CD4-positive, alpha-beta T cell (primary cell): ENCODE data around the gene ACTR3. TPM values are rescaled to one million over a fixed set of nuclear protein-coding genes. Genes with fewer than 3 reads are reported as not detected.

Experiments
- ATAC-seq: fragments of 200-7000 bp; cut with Tn5 transposase; one replicate; pipeline ENCODE4 v1.10.0; 2022; ENCODE audit warnings: mild to moderate bottlenecking; ENCODE audit not compliant: poor library complexity
- CTCF ChIA-PET: fragments of 350-600 bp; sonication (Branson Sonifier 250); formaldehyde crosslinking; loops from one replicate; lab custom pipeline; 2021; ENCODE audit warnings: antibody characterized with exemption, inconsistent platforms; lab: Charles Lee
- POLR2A ChIA-PET: fragments of 350-600 bp; sonication (Branson Sonifier 250); formaldehyde crosslinking; loops from one replicate; lab custom pipeline; 2021; ENCODE audit warnings: antibody characterized with exemption, inconsistent platforms; lab: Charles Lee
- DNase-seq, 14 experiments: peaks; one replicate each; pipeline ENCODE4 v3.0.0-alpha.2; 2013 to 2020; ENCODE audit warnings: mixed read lengths in 2 of 14
- H3K27ac ChIP-seq, 2 donors: one replicate each; pipeline versions ENCODE4 v1.5.1 to v1.7.0; 2013; ENCODE audit warnings: low read length in 2 of 2, low read depth in 1 of 2, mild to moderate bottlenecking in 1 of 2
- H3K27me3 ChIP-seq, 2 experiments: 1 replicate in 1 of 2; 2 replicates in 1 of 2; pipeline versions ENCODE4 v1.6.1 to v1.7.0; 2013; ENCODE audit warnings: low read length in 2 of 2, control low read depth in 1 of 2, mild to moderate bottlenecking in 1 of 2, moderate library complexity in 1 of 2; ENCODE audit not compliant: insufficient read depth in 2 of 2, control insufficient read depth in 1 of 2
- H3K36me3 ChIP-seq: one replicate; pipeline ENCODE4 v1.6.1; 2013; ENCODE audit warnings: low read length, control low read depth; ENCODE audit not compliant: insufficient read depth
- H3K4me1 ChIP-seq: one replicate; pipeline ENCODE4 v1.6.1; 2013; ENCODE audit warnings: low read length, control low read depth; ENCODE audit not compliant: insufficient read depth
- H3K4me3 ChIP-seq: one replicate; pipeline ENCODE4 v1.5.1; 2013; ENCODE audit warnings: mild to moderate bottlenecking, low read length, moderate library complexity
- H3K9me3 ChIP-seq, 2 experiments: 1 replicate in 1 of 2; 2 replicates in 1 of 2; pipeline versions ENCODE4 v1.6.1 to v1.7.0; 2013; ENCODE audit warnings: low read length in 2 of 2, mild to moderate bottlenecking in 2 of 2, control low read depth in 1 of 2, moderate library complexity in 1 of 2; ENCODE audit not compliant: control insufficient read depth in 1 of 2, insufficient read depth in 1 of 2
- H3K27ac Mint-ChIP-seq: one replicate; pipeline ENCODE4 v1.8.0; 2020; ENCODE audit warnings: mixed read lengths
- H3K27me3 Mint-ChIP-seq: one replicate; pipeline ENCODE4 v1.8.0; 2021; ENCODE audit warnings: mixed read lengths
- H3K36me3 Mint-ChIP-seq: one replicate; pipeline ENCODE4 v1.8.0; 2021; ENCODE audit warnings: low read depth, mixed read lengths
- H3K4me1 Mint-ChIP-seq: one replicate; pipeline ENCODE4 v1.8.0; 2021; ENCODE audit warnings: low read depth, mixed read lengths
- H3K4me3 Mint-ChIP-seq: one replicate; pipeline ENCODE4 v1.8.0; 2020; ENCODE audit warnings: mild to moderate bottlenecking, mixed read lengths
- H3K9me3 Mint-ChIP-seq: one replicate; pipeline ENCODE4 v1.8.0; 2020; ENCODE audit warnings: mixed read lengths
- CTCF ChIP-seq: fragments of 200-600 bp; IDR thresholded peaks from one replicate; pipeline ENCODE4 v1.8.0; 2022; ENCODE audit warnings: antibody characterized with exemption, mild to moderate bottlenecking
- intact Hi-C, 2 experiments: fragments of 100-400 bp; cut with DNase I in 1 of 2; cut with micrococcal nuclease in 1 of 2; formaldehyde crosslinking; loops; one replicate each; pipeline versions ENCODE4 v1.15.1 to v1.9.0; 2023 to 2025; cut with DNase I, micrococcal nuclease
- total RNA-seq, 174 experiments: library from RNA in 2 of 174; stranded (reverse) in 2 of 174; gene quantifications; one replicate each; pipeline ENCODE4 v1.2.3 and lab custom pipeline; 2021 to 2026

The ACTR3 gene
- total RNA-seq, 2 experiments from 2014 or later, result 118 to 123 TPM

GRCh38 chr2:113925884-113926283, 36.0 kb downstream of the ACTR3 start:
- Mint-ChIP-seq H3K36me3 (peaks cover 59% of the 10 kb centered on the region), H3K4me1 (peaks cover 32% of the 10 kb centered on the region), H3K4me3 (no peak overlapping the region), H3K9me3 (no peaks in the 10 kb centered on the region), H3K27me3 (no peaks in the 10 kb centered on the region), H3K27ac (peak overlapping the region; percentile 30)
- DNase-seq (no peak), ATAC-seq (no peak)
- ChIA-PET POLR2A (no interaction called here), CTCF (no interaction called here)
- no peak overlapping the region for H3K4me3 ChIP-seq
- intact Hi-C loops, result loop anchor here in 1 of 2 experiments (5.0 kb wide), 1 partner anchor 34 kb away; the partner anchor contains the start of gene ACTR3
- TF ChIP-seq CTCF, result no peak
- H3K27ac ChIP-seq, result no peak overlapping the region
- peaks cover 4% of the 10 kb centered on the region for H3K4me1 ChIP-seq
- H3K9me3 ChIP-seq, result no peaks in the 10 kb centered on the region
- H3K36me3 ChIP-seq, result peaks cover 81% of the 10 kb centered on the region
- no peaks in the 10 kb centered on the region for H3K27me3 ChIP-seq

- peaks cover 4% of the 10 kb centered on the region for H3K4me1 ChIP-seq
- Mint-ChIP-seq H3K36me3 (peaks cover 63% of the 10 kb centered on the region), H3K27me3 (no peaks in the 10 kb centered on the region), H3K27ac (no peak overlapping the region), H3K4me3 (no peak overlapping the region), H3K4me1 (peaks cover 33% of the 10 kb centered on the region), H3K9me3 (no peaks in the 10 kb centered on the region)
- ChIA-PET POLR2A (no interaction called here), CTCF (no interaction called here)
- no peak overlapping the region for H3K4me3 ChIP-seq
- intact Hi-C loops, result loop anchor here in 1 of 2 experiments (5.0 kb wide), 1 partner anchor 34 kb away; the partner anchor contains the start of gene ACTR3
- DNase-seq (no peak), ATAC-seq (no peak)
- no peaks in the 10 kb centered on the region for H3K9me3 ChIP-seq
- H3K36me3 ChIP-seq, result peaks cover 83% of the 10 kb centered on the region
- H3K27me3 ChIP-seq, result no peaks in the 10 kb centered on the region
- TF ChIP-seq CTCF, result no peak
- H3K27ac ChIP-seq, result no peak overlapping the region
Observed at GRCh38 chr2:113926314-113926713, 36.4 kb downstream of the ACTR3 start.

- no peak for DNase-seq
- H3K27ac ChIP-seq, result no peak overlapping the region
- Mint-ChIP-seq H3K27me3 (no peaks in the 10 kb centered on the region), H3K9me3 (no peaks in the 10 kb centered on the region), H3K4me3 (no peak overlapping the region), H3K4me1 (peaks cover 37% of the 10 kb centered on the region), H3K27ac (peak overlapping the region; percentile 76), H3K36me3 (peaks cover 96% of the 10 kb centered on the region)
- no peaks in the 10 kb centered on the region for H3K9me3 ChIP-seq
- H3K4me1 ChIP-seq, result peaks cover 4% of the 10 kb centered on the region
- TF ChIP-seq CTCF, result no peak
- H3K36me3 ChIP-seq, result peaks cover 88% of the 10 kb centered on the region
- no peak overlapping the region for H3K4me3 ChIP-seq
- no peaks in the 10 kb centered on the region for H3K27me3 ChIP-seq
- CTCF ChIA-PET, result no interaction called here
- POLR2A ChIA-PET, result interaction anchor here (0.7 kb wide), 1 partner anchor 176 kb away, joined by 3 read pairs; no protein-coding TSS in a partner anchor
- ATAC-seq, result no peak
- intact Hi-C loops, result no loop called here
Observed at GRCh38 chr2:113930448-113930847, 40.6 kb downstream of the ACTR3 start.
